SU-DHL-6 (cell line): Measurements from ENCODE around the gene TICRR.

Source experiments
- H2AFZ ChIP-seq: fragments of 200-600 bp; sonication (generic); 2 replicates; pipeline ENCODE4 v1.6.1; 2014; ENCODE audit warnings: low read depth, mild to moderate bottlenecking, moderate library complexity, mixed read lengths, antibody characterized with exemption, low read length; ENCODE audit not compliant: severe bottlenecking
- H3F3A ChIP-seq: fragments of 200-600 bp; shearing (Covaris generic); 2 replicates; pipeline ENCODE4 v1.6.0; 2016; ENCODE audit warnings: antibody characterized with exemption, mild to moderate bottlenecking; ENCODE audit not compliant: insufficient read depth
- H3K27ac ChIP-seq: fragments of 200-600 bp; sonication (generic); 2 replicates; pipeline ENCODE4 v1.5.1; 2016; ENCODE audit warnings: low read depth, mild to moderate bottlenecking, low read length, moderate library complexity, mixed read lengths
- H3K27me3 ChIP-seq: fragments of 200-600 bp; sonication (generic), shearing (Covaris generic); 2 replicates; pipeline ENCODE4 v1.6.0; 2014; ENCODE audit warnings: mild to moderate bottlenecking, low read length
- H3K36me3 ChIP-seq: fragments of 200-600 bp; sonication (generic); 2 replicates; pipeline ENCODE4 v1.6.1; 2014; ENCODE audit warnings: mild to moderate bottlenecking, low read length, mixed read lengths
- H3K4me2 ChIP-seq: fragments of 300-600, 200-600 bp; shearing (Covaris generic), sonication (generic); 2 replicates; pipeline ENCODE4 v1.6.0; 2014; ENCODE audit warnings: low read length, low read depth, mild to moderate bottlenecking; ENCODE audit not compliant: poor library complexity, severe bottlenecking
- H3K4me3 ChIP-seq: fragments of 200-600 bp; sonication (generic); 2 replicates; pipeline ENCODE4 v1.5.1; 2014; ENCODE audit warnings: antibody characterized with exemption, low read length, mild to moderate bottlenecking, mixed read lengths; ENCODE audit not compliant: insufficient read depth, poor library complexity, severe bottlenecking
- H3K79me2 ChIP-seq: fragments of 200-600 bp; sonication (generic); 2 replicates; pipeline ENCODE4 v1.6.1; 2014; ENCODE audit warnings: mild to moderate bottlenecking, low read length, moderate library complexity; ENCODE audit not compliant: insufficient read depth
- H3K9ac ChIP-seq: fragments of 200-600 bp; sonication (generic); 2 replicates; pipeline ENCODE4 v1.7.0; 2014; ENCODE audit warnings: mild to moderate bottlenecking, low read length
- H3K9me2 ChIP-seq: fragments of 200-600 bp; sonication (generic); replicated peaks from 2 replicates; pipeline ENCODE4 v1.6.1; 2014; ENCODE audit warnings: low read length; ENCODE audit not compliant: insufficient read depth
- H3K9me3 ChIP-seq: fragments of 200-600 bp; sonication (generic); 2 replicates; pipeline ENCODE4 v1.6.1; 2014; ENCODE audit warnings: low read length, mixed read lengths; ENCODE audit not compliant: insufficient read depth
- H4K20me1 ChIP-seq: fragments of 200-600 bp; sonication (generic); 2 replicates; pipeline ENCODE4 v1.6.1; 2014; ENCODE audit warnings: low read depth, mild to moderate bottlenecking, antibody characterized with exemption, low read length, moderate library complexity, mixed read lengths
- CTCF ChIP-seq: fragments of 200-600 bp; sonication (generic); IDR thresholded peaks from one replicate; pipeline ENCODE4 v1.5.1; 2017; ENCODE audit warnings: antibody characterized with exemption, mild to moderate bottlenecking, low read length, moderate library complexity; ENCODE audit not compliant: insufficient read depth, poor library complexity, severe bottlenecking
- EZH2phosphoT487 ChIP-seq: fragments of 200-600 bp; sonication (generic), shearing (Covaris generic); conservative IDR thresholded peaks from 2 replicates; pipeline ENCODE4 v1.6.1; 2018; ENCODE audit warnings: mild to moderate bottlenecking, antibody characterized with exemption, low read length, moderate library complexity, mixed read lengths

TICRR gene

GRCh38 chr15:89642106-89642505 is 66.8 kb downstream of the TICRR start:
- no peaks in the 10 kb centered on the region for H3K9me3 ChIP-seq
- no peaks in the 10 kb centered on the region for H3K36me3 ChIP-seq
- TF ChIP-seq EZH2phosphoT487 (no peak), CTCF (no peak)
- H3K9me2 ChIP-seq, result no peaks in the 10 kb centered on the region
- H3K27me3 ChIP-seq, result no peaks in the 10 kb centered on the region
- H2AFZ ChIP-seq, result no peak overlapping the region
- H3K4me2 ChIP-seq, result no peak overlapping the region
- no peak overlapping the region for H3K4me3 ChIP-seq
- no peaks in the 10 kb centered on the region for H3F3A ChIP-seq
- no peaks in the 10 kb centered on the region for H4K20me1 ChIP-seq
- no peak overlapping the region for H3K27ac ChIP-seq
- H3K79me2 ChIP-seq, result no peaks in the 10 kb centered on the region
- H3K9ac ChIP-seq, result no peak overlapping the region

- H3K4me3 ChIP-seq, result no peak overlapping the region
- no peaks in the 10 kb centered on the region for H4K20me1 ChIP-seq
- no peak overlapping the region for H3K4me2 ChIP-seq
- H3F3A ChIP-seq, result no peaks in the 10 kb centered on the region
- no peak for TF ChIP-seq EZH2phosphoT487
- TF ChIP-seq CTCF, result no peak
- no peak overlapping the region for H3K9ac ChIP-seq
- H3K27me3 ChIP-seq, result no peaks in the 10 kb centered on the region
- H3K36me3 ChIP-seq, result no peaks in the 10 kb centered on the region
- no peaks in the 10 kb centered on the region for H3K79me2 ChIP-seq
- no peak overlapping the region for H3K27ac ChIP-seq
- H3K9me3 ChIP-seq, result no peaks in the 10 kb centered on the region
- no peaks in the 10 kb centered on the region for H3K9me2 ChIP-seq
- H2AFZ ChIP-seq, result no peak overlapping the region
Measured at GRCh38 chr15:89645680-89646079, 70.4 kb downstream of the TICRR start.

GRCh38 chr15:89646416-89647141 is 71.3 kb downstream of the TICRR start:
- no peaks in the 10 kb centered on the region for H3K27me3 ChIP-seq
- H3K27ac ChIP-seq, result no peak overlapping the region
- no peak overlapping the region for H3K9ac ChIP-seq
- H3K9me2 ChIP-seq, result no peaks in the 10 kb centered on the region
- H3K79me2 ChIP-seq, result no peaks in the 10 kb centered on the region
- no peak overlapping the region for H2AFZ ChIP-seq
- no peak for TF ChIP-seq CTCF
- no peak for TF ChIP-seq EZH2phosphoT487
- H3K4me3 ChIP-seq, result no peak overlapping the region
- H3F3A ChIP-seq, result no peaks in the 10 kb centered on the region
- no peak overlapping the region for H3K4me2 ChIP-seq
- no peaks in the 10 kb centered on the region for H3K36me3 ChIP-seq
- no peaks in the 10 kb centered on the region for H4K20me1 ChIP-seq
- H3K9me3 ChIP-seq, result no peaks in the 10 kb centered on the region
